SW 1271 (cell line): Measurements from ENCODE around the gene THUMPD3.

Source experiments
- DNase-seq, 2 experiments: peaks; one replicate each; lab custom pipeline; 2025; lab: John Stamatoyannopoulos, UW

THUMPD3 gene, protein sequence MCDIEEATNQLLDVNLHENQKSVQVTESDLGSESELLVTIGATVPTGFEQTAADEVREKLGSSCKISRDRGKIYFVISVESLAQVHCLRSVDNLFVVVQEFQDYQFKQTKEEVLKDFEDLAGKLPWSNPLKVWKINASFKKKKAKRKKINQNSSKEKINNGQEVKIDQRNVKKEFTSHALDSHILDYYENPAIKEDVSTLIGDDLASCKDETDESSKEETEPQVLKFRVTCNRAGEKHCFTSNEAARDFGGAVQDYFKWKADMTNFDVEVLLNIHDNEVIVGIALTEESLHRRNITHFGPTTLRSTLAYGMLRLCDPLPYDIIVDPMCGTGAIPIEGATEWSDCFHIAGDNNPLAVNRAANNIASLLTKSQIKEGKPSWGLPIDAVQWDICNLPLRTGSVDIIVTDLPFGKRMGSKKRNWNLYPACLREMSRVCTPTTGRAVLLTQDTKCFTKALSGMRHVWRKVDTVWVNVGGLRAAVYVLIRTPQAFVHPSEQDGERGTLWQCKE

DNA sequence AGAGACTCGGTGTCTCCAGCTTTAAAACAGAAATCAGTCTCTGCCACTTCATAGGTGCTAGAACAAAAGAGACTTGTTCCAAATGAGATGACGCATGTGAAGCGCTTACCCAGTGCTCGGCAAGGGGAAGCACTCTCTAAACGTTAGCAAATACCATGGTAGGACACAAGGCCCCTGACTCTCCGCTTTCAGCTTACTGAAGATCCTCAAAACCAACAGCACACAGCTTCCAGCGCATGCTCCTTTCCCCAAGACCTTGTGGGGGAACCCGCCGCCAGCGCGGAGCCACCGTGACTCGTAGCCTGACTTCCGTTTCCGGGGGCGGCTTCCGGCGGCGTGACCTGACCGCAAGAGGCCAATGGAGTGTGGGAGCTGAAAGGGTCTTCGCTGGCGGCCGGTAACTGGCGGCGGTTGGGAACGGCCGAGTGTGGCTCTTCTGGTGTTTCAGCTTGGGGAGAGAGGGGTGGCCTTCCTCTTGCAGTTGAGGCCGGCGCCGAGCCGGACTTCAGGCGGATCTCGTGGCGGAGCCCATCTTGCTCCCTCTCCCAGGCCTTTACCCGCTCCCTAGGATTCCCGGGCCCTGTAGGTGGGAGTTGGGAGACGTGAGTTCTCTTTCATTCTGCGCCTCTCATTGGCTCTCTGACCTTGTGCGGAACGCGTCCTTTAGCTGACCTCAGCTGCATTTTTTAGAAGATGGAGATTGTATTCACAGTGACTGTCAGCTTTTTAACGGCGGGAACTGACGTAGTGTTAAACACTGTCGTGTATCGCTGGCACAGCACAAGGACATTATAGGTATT, at the start of gene THUMPD3:
Gene THUMPD3 (plus strand): TSS at position 324 of the 800 bp plus-strand sequence. CDS start 2,015 bp downstream, outside the sequence.
- peak; percentile 91 to 92 for DNase-seq

DNA sequence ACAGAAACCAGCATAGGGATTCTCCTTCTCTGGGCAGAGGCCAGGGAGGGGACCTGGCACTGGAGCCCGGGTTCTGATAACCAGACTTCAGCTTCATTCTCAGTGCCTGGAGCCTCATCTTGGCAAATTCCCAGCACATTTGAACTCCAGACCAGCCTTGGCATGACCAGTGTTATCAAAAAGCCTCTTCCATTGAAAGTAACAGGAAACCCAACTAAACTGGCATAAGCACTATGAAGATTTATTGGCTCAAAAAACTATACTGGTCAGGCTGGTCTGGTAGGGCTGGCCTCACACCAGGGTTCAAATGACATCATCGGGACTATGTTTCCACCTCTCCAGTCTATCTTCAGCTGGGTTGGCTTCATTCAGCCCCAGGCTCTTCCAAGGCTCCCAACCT, 48.1 kb upstream of the THUMPD3 start:
- no peak for DNase-seq

GRCh38 chr3:9316881-9317361, 45.9 kb upstream of the THUMPD3 start:
- no peak for DNase-seq

DNA sequence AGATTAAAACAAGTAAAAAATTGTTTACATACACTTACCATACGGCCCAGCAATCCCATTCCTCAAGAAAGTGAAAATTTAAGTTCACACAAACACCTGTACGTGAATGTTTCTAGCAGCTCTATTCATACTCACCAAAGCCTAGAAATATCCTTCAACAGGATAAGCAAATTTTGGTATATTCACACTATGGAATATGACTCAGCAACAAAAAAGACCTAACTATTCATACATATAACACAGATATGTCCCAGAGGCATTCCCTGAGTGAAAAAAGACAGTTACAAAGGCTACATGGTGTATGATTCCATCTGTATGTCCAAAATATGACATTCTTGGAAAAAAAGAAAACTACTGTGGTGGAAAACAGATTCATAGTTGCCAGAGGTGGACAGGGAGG, 40.1 kb upstream of the THUMPD3 start:
- no peak for DNase-seq

GRCh38 chr3:9324944-9325343, 37.9 kb upstream of the THUMPD3 start:
- no peak for DNase-seq

DNA sequence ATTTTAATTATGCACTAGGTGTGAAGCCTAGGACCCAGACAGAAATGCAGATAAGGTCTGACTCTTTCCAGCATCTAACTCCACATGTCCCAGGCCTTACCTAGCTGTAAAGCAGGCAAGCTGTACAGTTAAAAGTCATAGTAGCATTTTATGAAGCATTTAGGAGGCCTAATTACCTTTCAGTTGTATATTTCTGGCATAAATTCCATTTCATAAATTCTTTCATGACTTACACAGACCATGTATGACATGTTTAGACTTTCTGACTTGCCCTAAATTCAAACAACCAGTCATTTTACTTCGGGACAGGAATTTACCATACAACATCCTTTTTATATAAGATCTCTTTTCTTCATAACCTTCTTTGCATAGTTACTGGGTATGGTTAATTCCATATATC, 35.3 kb upstream of the THUMPD3 start:
- DNase-seq, result no peak

DNA sequence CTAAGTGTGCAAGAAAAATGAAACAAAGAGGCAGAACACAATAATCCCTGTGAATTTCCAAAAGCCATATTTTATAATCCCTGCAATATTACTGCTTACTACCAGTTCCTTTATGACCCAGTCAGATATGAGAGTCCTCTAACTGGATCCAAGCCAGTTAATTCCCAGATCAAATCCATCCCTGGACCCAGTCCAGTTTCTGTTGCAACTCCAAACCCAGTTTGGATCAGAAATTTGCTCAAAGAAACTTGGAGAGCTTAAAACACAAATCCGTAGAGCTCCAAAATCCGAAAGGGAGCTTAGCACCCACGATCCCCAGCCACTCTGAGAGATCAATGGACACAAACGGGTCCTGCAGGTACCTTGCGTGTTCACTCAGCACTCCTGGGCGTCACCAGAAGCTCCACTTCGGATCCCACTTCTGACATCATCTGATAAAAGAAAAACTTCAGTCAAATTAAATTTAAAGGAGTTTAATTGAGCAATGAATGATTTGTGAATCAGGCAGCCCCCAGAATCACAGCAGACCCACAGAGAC, 32.6 kb upstream of the THUMPD3 start:
- no peak for DNase-seq

DNA sequence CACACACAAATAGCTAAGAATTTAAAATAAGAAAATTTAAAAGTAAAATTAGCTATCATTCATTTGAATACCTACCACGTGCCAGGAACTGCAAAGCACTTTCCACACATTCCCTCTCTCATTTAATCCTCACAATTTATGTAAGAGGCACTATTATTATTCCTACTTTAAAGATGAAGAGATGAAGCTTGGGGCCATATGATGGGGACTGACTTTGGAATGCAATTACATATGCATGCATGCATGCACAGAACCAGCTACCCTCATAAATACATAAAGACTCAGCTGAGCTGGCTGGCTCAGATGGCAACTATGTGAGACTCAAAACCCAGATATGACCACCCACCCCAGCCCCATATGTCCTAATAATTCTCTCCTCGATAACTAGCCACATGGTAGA, 31.7 kb upstream of the THUMPD3 start:
- DNase-seq, result no peak

- DNase-seq, result no peak
Measured at GRCh38 chr3:9332250-9333030, 30.4 kb upstream of the THUMPD3 start.

GRCh38 chr3:9339761-9340471, 22.9 kb upstream of the THUMPD3 start:
- no peak for DNase-seq

- DNase-seq, result peak; percentile 3 to 33
Measured at GRCh38 chr3:9340472-9340902, 22.4 kb upstream of the THUMPD3 start.

- no peak for DNase-seq
Measured at GRCh38 chr3:9342696-9343095, 20.2 kb upstream of the THUMPD3 start.

- DNase-seq, result no peak
Measured at GRCh38 chr3:9343115-9343514, 19.7 kb upstream of the THUMPD3 start.

GRCh38 chr3:9345041-9345440, 17.8 kb upstream of the THUMPD3 start:
- DNase-seq, result no peak

- DNase-seq, result no peak
Measured at GRCh38 chr3:9346141-9346540, 16.7 kb upstream of the THUMPD3 start.

DNA sequence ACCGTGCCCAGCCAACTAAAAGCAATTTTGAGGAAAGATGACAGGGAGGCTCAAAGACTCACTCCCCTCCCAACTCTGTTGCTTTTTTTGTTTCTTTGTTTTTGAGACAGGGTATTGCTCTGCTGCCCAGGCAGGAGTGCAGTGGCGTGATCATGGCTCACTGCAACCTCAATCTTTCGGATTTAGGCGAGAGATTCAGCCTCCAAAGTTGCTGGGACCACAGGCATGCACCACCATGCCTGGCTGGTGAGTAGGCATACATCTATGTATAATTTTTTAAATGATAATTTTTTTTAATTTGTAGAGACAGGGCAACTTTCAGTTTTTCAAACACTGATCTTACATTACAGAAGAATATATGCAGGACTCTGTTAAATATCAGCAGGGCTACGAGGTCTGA, 15.8 kb upstream of the THUMPD3 start:
- DNase-seq, result no peak

- DNase-seq, result no peak
Measured at GRCh38 chr3:9347887-9348286, 15.0 kb upstream of the THUMPD3 start.

- no peak for DNase-seq
Measured at GRCh38 chr3:9349321-9350117, 13.3 kb upstream of the THUMPD3 start.

GRCh38 chr3:9351709-9352126, 11.1 kb upstream of the THUMPD3 start:
- no peak for DNase-seq
